ENCODE data around the gene CPNE7. TPM values are rescaled to one million over a fixed set of nuclear protein-coding genes. Genes with fewer than 3 reads are reported as not detected.

Gene CPNE7
- total and polyA plus RNA-seq, 5 donors: not detected

DNA sequence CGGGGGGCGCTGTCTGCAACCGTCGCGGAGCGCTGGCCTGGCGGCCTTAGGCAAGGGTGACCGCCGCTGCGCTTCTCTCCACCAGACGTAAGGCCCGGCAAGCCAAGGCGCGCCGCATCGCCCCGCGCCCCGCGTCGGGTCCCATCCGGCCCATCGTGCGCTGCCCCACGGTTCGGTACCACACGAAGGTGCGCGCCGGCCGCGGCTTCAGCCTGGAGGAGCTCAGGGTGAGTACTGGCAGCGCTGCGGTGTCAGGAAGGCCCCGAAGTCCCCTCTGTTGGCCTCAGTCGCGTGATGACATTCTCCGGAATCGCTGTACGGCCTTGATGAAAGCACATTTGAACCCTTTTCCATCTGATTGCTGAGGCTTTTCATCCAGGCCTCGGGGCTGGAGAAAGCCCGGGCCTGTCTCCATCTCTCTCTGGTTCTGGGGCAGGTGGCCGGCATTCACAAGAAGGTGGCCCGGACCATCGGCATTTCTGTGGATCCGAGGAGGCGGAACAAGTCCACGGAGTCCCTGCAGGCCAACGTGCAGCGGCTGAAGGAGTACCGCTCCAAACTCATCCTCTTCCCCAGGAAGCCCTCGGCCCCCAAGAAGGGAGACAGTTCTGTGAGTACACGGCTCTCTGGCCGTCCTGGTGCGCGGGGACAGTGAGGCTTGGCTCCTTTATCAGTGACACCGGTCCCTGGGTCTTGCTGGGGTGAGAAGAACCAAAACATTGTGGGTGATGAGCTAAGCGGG, 14.2 kb upstream of the CPNE7 start:
- ATAC-seq: no peak

GRCh38 chr16:89561884-89562599, 13.5 kb upstream of the CPNE7 start:
- DNase-seq: no peak
- Histone ChIP-seq H3K27me3 (ENCODE audit: control insufficient read depth, insufficient read depth) (no peaks in the 10 kb centered on the region), H3K4me1 (ENCODE audit: control insufficient read depth, insufficient read depth, low read length) (peaks cover 9% of the 10 kb centered on the region), H3K27ac (ENCODE audit: low read length) (no peak overlapping the region), H3K4me3 (ENCODE audit: low read length) (peak overlapping the region; percentile 96), H3K9me3 (ENCODE audit: control insufficient read depth, low read length) (no peaks in the 10 kb centered on the region)
- 63% methylated on average over 23 of the region's 23 CpGs for WGBS
- ATAC-seq: no peak
- intact Hi-C loops (cut with DNase I): no loop called here

More for the DNA sequence above, 14.2 kb upstream of the CPNE7 start:
- peak overlapping the region; percentile 96 for H3K4me3 ChIP-seq (ENCODE audit: low read length)
- H3K4me1 ChIP-seq (ENCODE audit: control insufficient read depth, insufficient read depth, low read length): peaks cover 9% of the 10 kb centered on the region
- peak overlapping the region; percentile 83 for H3K27ac ChIP-seq (ENCODE audit: low read length)
- DNase-seq: no peak
- no peaks in the 10 kb centered on the region for H3K9me3 ChIP-seq (ENCODE audit: control insufficient read depth, low read length)
- no peaks in the 10 kb centered on the region for H3K27me3 ChIP-seq (ENCODE audit: control insufficient read depth, insufficient read depth)
- intact Hi-C loops (cut with DNase I): no loop called here
- 4% methylated on average over 58 of the region's 58 CpGs for WGBS

- ATAC-seq (no peak), DNase-seq (no peak)
- 75% methylated on average over 12 of the region's 12 CpGs for WGBS
- H3K27me3 ChIP-seq (ENCODE audit: control insufficient read depth, insufficient read depth): no peaks in the 10 kb centered on the region
- H3K4me1 ChIP-seq (ENCODE audit: control insufficient read depth, insufficient read depth, low read length): peaks cover 9% of the 10 kb centered on the region
- no peak overlapping the region for H3K27ac ChIP-seq (ENCODE audit: low read length)
- H3K9me3 ChIP-seq (ENCODE audit: control insufficient read depth, low read length): no peaks in the 10 kb centered on the region
- H3K4me3 ChIP-seq (ENCODE audit: low read length): no peak overlapping the region
- intact Hi-C loops (cut with DNase I): no loop called here
Measured at GRCh38 chr16:89562939-89563338, 12.6 kb upstream of the CPNE7 start.

DNA sequence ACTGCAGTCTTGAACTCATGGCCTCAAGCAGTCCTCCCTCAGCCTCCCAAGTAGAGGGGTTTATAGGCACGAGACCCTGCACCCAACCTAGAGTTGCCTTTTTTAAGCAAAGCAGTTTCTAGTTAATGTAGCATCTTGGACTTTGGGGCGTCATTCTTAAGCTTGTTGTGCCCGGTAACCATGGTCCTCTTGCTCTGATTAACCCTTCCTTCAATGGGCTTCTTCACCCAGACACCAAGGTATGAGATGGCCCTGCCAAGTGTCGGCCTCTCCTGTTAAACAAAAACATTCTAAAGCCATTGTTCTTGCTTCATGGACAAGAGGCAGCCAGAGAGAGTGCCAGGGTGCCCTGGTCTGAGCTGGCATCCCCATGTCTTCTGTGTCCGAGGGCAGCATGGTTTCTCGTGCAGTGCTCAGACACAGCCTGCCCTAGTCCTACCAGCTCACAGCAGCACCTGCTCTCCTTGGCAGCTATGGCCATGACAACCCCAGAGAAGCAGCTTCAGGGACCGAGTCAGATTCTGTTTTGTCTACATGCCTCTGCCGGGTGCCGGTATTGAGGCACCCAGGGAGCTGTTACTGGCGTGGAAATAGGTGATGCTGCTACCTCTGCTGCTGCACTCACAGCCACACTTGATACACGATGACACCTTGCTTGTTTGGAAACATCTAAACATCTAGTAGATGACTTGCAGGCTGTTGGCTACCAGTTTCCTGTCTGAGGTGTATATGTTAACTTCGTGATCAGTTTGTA, 11.7 kb upstream of the CPNE7 start:
- Histone ChIP-seq H3K27me3 (ENCODE audit: control insufficient read depth, insufficient read depth) (no peaks in the 10 kb centered on the region), H3K4me3 (ENCODE audit: low read length) (no peak overlapping the region), H3K27ac (ENCODE audit: low read length) (no peak overlapping the region), H3K9me3 (ENCODE audit: control insufficient read depth, low read length) (no peaks in the 10 kb centered on the region), H3K4me1 (ENCODE audit: control insufficient read depth, insufficient read depth, low read length) (peaks cover 9% of the 10 kb centered on the region)
- ATAC-seq (no peak), DNase-seq (no peak)
- 70% methylated on average over 12 of the region's 12 CpGs for WGBS
- intact Hi-C loops (cut with DNase I): no loop called here

GRCh38 chr16:89564476-89565255, 10.9 kb upstream of the CPNE7 start:
- WGBS: 70% methylated on average over 22 of the region's 22 CpGs
- Histone ChIP-seq H3K27me3 (ENCODE audit: control insufficient read depth, insufficient read depth) (no peaks in the 10 kb centered on the region), H3K27ac (ENCODE audit: low read length) (no peak overlapping the region), H3K9me3 (ENCODE audit: control insufficient read depth, low read length) (no peaks in the 10 kb centered on the region), H3K4me3 (ENCODE audit: low read length) (no peak overlapping the region), H3K4me1 (ENCODE audit: control insufficient read depth, insufficient read depth, low read length) (peaks cover 9% of the 10 kb centered on the region)
- ATAC-seq (no peak), DNase-seq (no peak)
- intact Hi-C loops (cut with DNase I): no loop called here

- no peaks in the 10 kb centered on the region for H3K9me3 ChIP-seq (ENCODE audit: control insufficient read depth, low read length)
- no peaks in the 10 kb centered on the region for H3K27me3 ChIP-seq (ENCODE audit: control insufficient read depth, insufficient read depth)
- H3K4me1 ChIP-seq (ENCODE audit: control insufficient read depth, insufficient read depth, low read length): peaks cover 9% of the 10 kb centered on the region
- DNase-seq (no peak), ATAC-seq (no peak)
- no peak overlapping the region for H3K27ac ChIP-seq (ENCODE audit: low read length)
- intact Hi-C loops (cut with DNase I): no loop called here
- 38% methylated on average over 3 of the region's 3 CpGs for WGBS
- H3K4me3 ChIP-seq (ENCODE audit: low read length): no peak overlapping the region
Measured at GRCh38 chr16:89565256-89565505, 10.4 kb upstream of the CPNE7 start.

GRCh38 chr16:89565506-89566372, 9.8 kb upstream of the CPNE7 start:
- H3K9me3 ChIP-seq (ENCODE audit: control insufficient read depth, low read length): no peaks in the 10 kb centered on the region
- 6% methylated on average over 46 of the region's 46 CpGs for WGBS
- intact Hi-C loops (cut with DNase I): no loop called here
- ATAC-seq: peak; percentile 23 to 38
- peaks cover 9% of the 10 kb centered on the region for H3K4me1 ChIP-seq (ENCODE audit: control insufficient read depth, insufficient read depth, low read length)
- no peak overlapping the region for H3K4me3 ChIP-seq (ENCODE audit: low read length)
- peak; percentile 49 to 81 (median 77) for DNase-seq
- H3K27me3 ChIP-seq (ENCODE audit: control insufficient read depth, insufficient read depth): no peaks in the 10 kb centered on the region
- H3K27ac ChIP-seq (ENCODE audit: low read length): no peak overlapping the region

DNA sequence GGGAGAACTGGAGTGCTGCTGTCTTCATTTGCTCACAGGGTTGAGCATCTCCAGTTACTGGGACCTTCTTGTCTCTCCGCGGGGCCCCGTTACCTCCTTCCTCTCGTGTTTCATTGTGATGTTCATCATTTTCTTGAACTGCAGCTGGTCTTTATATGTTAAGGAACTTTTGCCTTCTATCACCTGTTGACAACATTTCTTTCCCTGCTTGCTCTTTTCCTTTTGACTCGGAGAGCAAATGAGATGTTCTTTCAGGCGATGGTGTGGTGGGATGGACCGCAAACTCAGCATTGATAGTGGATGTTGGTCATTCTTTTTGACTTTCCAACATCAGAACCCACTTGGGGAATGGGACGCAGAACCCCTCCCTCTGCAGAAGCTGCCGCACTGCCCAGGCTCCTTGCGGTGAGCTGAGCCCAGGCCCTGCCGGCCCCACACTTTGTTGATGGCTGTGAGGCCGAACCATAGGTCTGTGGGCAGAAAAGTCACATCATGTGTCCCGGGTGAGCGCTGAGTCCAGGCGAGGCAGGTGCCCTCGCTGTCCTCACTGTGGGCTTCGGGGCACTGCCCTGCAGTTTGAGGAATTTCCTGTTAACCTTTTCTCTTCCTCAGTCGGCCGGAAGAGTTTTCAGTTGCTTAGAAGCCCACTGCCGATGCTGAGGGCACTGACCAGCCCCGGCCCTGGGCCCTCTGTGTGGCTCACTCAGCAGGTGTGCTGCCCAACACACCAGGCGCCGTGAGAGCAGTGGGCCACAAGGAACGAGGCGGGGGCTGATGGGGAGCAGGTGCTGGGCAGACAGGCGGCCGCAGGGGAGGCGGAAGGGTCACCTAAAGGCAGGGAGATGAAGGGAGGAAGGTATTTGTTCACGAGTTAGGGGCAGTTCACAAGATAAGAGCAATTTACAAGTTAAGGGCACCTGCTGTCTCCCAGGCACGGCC, 7.6 kb upstream of the CPNE7 start:
- Histone ChIP-seq H3K4me1 (ENCODE audit: control insufficient read depth, insufficient read depth, low read length) (peaks cover 6% of the 10 kb centered on the region), H3K27me3 (ENCODE audit: control insufficient read depth, insufficient read depth) (no peaks in the 10 kb centered on the region), H3K9me3 (ENCODE audit: control insufficient read depth, low read length) (no peaks in the 10 kb centered on the region), H3K27ac (ENCODE audit: low read length) (no peak overlapping the region), H3K4me3 (ENCODE audit: low read length) (no peak overlapping the region)
- DNase-seq (no peak), ATAC-seq (no peak)
- WGBS: 66% methylated on average over 30 of the region's 30 CpGs
- intact Hi-C loops (cut with DNase I): no loop called here

- intact Hi-C loops (cut with DNase I): no loop called here
- no peak overlapping the region for H3K4me3 ChIP-seq (ENCODE audit: low read length)
- H3K27ac ChIP-seq (ENCODE audit: low read length): no peak overlapping the region
- H3K4me1 ChIP-seq (ENCODE audit: control insufficient read depth, insufficient read depth, low read length): peaks cover 6% of the 10 kb centered on the region
- no peak for DNase-seq
- no peaks in the 10 kb centered on the region for H3K9me3 ChIP-seq (ENCODE audit: control insufficient read depth, low read length)
- H3K27me3 ChIP-seq (ENCODE audit: control insufficient read depth, insufficient read depth): no peaks in the 10 kb centered on the region
- 66% methylated on average over 23 of the region's 23 CpGs for WGBS
- ATAC-seq: no peak
Measured at GRCh38 chr16:89569506-89570341, 5.8 kb upstream of the CPNE7 start.
